ENCODE results near the gene SDK2. TPM values are rescaled to one million over a fixed set of nuclear protein-coding genes. Genes with fewer than 3 reads are reported as not detected.

The SDK2 gene
- polyA plus RNA-seq, 1 of the 3 experiments (the other 2 are of a cell fraction), result 0.02 TPM

- Histone ChIP-seq H3K27me3 (ENCODE audit: insufficient read depth) (no peaks in the 10 kb centered on the region), H2AFZ (ENCODE audit: low read depth) (no peak overlapping the region), H3K4me1 (ENCODE audit: control insufficient read depth in 1 of 2, insufficient read depth in 2 of 2, low read depth in 1 of 2, low read length in 1 of 2) (peaks cover 0 to 10% of the 10 kb centered on the region in 2 experiments; a peak in 1 of 4 replicates), H3K4me2 (no peak overlapping the region), H3K36me3 (replicated peaks in 1 of 2; ENCODE audit: control insufficient read depth in 1 of 2, insufficient read depth in 2 of 2, low read length in 1 of 2) (no peaks in the 10 kb centered on the region), H3K9ac (no peak overlapping the region), H3K4me3 (ENCODE audit: low read depth in 2 of 2, low read length in 1 of 2) (no peak overlapping the region), H4K20me1 (ENCODE audit: insufficient read depth) (no peaks in the 10 kb centered on the region), H3K9me2 (no peaks in the 10 kb centered on the region), H3F3A (replicated peaks; ENCODE audit: insufficient read depth) (no peaks in the 10 kb centered on the region), H3K27ac (ENCODE audit: low read depth in 2 of 2, low read length in 1 of 2) (no peak overlapping the region), H3K79me2 (ENCODE audit: insufficient read depth) (no peaks in the 10 kb centered on the region), H3K9me3 (no peaks in the 10 kb centered on the region)
- 37% methylated on average over 4 of the region's 4 CpGs for WGBS (ENCODE audit: low lambda C conversion rate)
- TF ChIP-seq, protein P1, sequence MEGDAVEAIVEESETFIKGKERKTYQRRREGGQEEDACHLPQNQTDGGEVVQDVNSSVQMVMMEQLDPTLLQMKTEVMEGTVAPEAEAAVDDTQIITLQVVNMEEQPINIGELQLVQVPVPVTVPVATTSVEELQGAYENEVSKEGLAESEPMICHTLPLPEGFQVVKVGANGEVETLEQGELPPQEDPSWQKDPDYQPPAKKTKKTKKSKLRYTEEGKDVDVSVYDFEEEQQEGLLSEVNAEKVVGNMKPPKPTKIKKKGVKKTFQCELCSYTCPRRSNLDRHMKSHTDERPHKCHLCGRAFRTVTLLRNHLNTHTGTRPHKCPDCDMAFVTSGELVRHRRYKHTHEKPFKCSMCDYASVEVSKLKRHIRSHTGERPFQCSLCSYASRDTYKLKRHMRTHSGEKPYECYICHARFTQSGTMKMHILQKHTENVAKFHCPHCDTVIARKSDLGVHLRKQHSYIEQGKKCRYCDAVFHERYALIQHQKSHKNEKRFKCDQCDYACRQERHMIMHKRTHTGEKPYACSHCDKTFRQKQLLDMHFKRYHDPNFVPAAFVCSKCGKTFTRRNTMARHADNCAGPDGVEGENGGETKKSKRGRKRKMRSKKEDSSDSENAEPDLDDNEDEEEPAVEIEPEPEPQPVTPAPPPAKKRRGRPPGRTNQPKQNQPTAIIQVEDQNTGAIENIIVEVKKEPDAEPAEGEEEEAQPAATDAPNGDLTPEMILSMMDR (IDR thresholded peaks at IDR 0.05), result no peak
- TF ChIP-seq PBX3 (IDR thresholded peaks at IDR 0.05), result no peak
- no peak for TF ChIP-seq EZH2phosphoT487 (IDR thresholded peaks at IDR 0.05; ENCODE audit: borderline replicate concordance, low read depth)
- no peak for TF ChIP-seq NFIC (IDR thresholded peaks at IDR 0.05; ENCODE audit: borderline replicate concordance)
- no peak for TF ChIP-seq RAD21 (IDR thresholded peaks at IDR 0.05; ENCODE audit: low read length)
- no peak for TF ChIP-seq RXRA (IDR thresholded peaks at IDR 0.05; ENCODE audit: borderline replicate concordance, low read depth)
- no peak for TF ChIP-seq SIN3A (IDR thresholded peaks at IDR 0.05; ENCODE audit: borderline replicate concordance, low read depth, low read length)
- TF ChIP-seq POLR2AphosphoS5 (IDR thresholded peaks at IDR 0.05; ENCODE audit: low read depth, low read length), result no peak
- TF ChIP-seq ELF1 (IDR thresholded peaks at IDR 0.05), result no peak
- TF ChIP-seq FOSL2 (IDR thresholded peaks at IDR 0.05; ENCODE audit: borderline replicate concordance, low read depth), result no peak
- no peak for TF ChIP-seq RFX5 (IDR thresholded peaks at IDR 0.05; ENCODE audit: low read length)
- TF ChIP-seq TAF1 (IDR thresholded peaks at IDR 0.05; ENCODE audit: borderline replicate concordance, low read depth, low read length), result no peak
- no peak for TF ChIP-seq MAX (IDR thresholded peaks at IDR 0.05; ENCODE audit: low read depth)
- CTCF ChIA-PET, result interaction anchor here (0.8 to 1.4 kb wide), 4 partner anchors 10 to 41 kb away, joined by 3 read pairs; no protein-coding TSS in a partner anchor
- POLR2A ChIA-PET, result no interaction called here
- DNase-seq, result no peak
Observed at GRCh38 chr17:73464447-73464846, 179.8 kb downstream of the SDK2 start.

DNA sequence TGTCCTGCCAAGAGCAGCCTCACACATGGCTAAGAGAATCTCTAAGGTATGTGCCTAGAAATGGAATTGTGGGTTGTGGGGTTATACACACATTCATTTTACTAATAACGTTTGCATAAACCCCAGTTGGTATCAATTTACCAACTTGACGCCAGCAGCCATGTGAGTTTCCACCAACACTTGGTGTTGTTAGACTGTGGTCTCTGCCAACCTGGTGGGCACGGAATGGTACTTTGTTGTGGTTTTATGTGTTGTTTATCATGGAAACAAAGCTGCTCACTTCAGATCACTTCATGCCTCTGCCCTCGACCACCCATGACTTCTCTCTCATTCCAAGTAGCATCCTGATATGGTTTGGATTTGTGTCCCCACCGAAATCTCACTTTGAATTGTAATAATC, 180.4 kb downstream of the SDK2 start:
- no peak for DNase-seq
- H3K4me3 ChIP-seq (ENCODE audit: low read depth in 2 of 2, low read length in 1 of 2), result no peak overlapping the region
- no peaks in the 10 kb centered on the region for H3F3A ChIP-seq (replicated peaks; ENCODE audit: insufficient read depth)
- no peaks in the 10 kb centered on the region for H3K79me2 ChIP-seq (ENCODE audit: insufficient read depth)
- WGBS (ENCODE audit: low lambda C conversion rate), result 35% methylated on average over 5 of the region's 5 CpGs
- no peak overlapping the region for H3K9ac ChIP-seq
- TF ChIP-seq, protein P2, sequence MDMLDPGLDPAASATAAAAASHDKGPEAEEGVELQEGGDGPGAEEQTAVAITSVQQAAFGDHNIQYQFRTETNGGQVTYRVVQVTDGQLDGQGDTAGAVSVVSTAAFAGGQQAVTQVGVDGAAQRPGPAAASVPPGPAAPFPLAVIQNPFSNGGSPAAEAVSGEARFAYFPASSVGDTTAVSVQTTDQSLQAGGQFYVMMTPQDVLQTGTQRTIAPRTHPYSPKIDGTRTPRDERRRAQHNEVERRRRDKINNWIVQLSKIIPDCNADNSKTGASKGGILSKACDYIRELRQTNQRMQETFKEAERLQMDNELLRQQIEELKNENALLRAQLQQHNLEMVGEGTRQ (IDR thresholded peaks at IDR 0.05; ENCODE audit: borderline replicate concordance, low read depth, low read length), result no peak
- TF ChIP-seq JUND (IDR thresholded peaks at IDR 0.05), result no peak
- TF ChIP-seq, protein P3, sequence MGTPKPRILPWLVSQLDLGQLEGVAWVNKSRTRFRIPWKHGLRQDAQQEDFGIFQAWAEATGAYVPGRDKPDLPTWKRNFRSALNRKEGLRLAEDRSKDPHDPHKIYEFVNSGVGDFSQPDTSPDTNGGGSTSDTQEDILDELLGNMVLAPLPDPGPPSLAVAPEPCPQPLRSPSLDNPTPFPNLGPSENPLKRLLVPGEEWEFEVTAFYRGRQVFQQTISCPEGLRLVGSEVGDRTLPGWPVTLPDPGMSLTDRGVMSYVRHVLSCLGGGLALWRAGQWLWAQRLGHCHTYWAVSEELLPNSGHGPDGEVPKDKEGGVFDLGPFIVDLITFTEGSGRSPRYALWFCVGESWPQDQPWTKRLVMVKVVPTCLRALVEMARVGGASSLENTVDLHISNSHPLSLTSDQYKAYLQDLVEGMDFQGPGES (IDR thresholded peaks at IDR 0.05; ENCODE audit: low read depth, low read length), result no peak
- no peak for TF ChIP-seq MEF2A (IDR thresholded peaks at IDR 0.05; ENCODE audit: borderline replicate concordance, low read depth)
- TF ChIP-seq NFIC (IDR thresholded peaks at IDR 0.05; ENCODE audit: borderline replicate concordance), result no peak
- H3K9me2 ChIP-seq, result no peaks in the 10 kb centered on the region
- H3K9me3 ChIP-seq, result no peaks in the 10 kb centered on the region
- ChIA-PET CTCF (interaction anchor here (0.8 to 1.0 kb wide), 2 partner anchors 11 to 17 kb away, joined by 3 read pairs; no protein-coding TSS in a partner anchor), POLR2A (no interaction called here)
- H2AFZ ChIP-seq (ENCODE audit: low read depth), result no peak overlapping the region
- no peak overlapping the region for H3K27ac ChIP-seq (ENCODE audit: low read depth in 2 of 2, low read length in 1 of 2)
- H3K4me2 ChIP-seq, result no peak overlapping the region
- H4K20me1 ChIP-seq (ENCODE audit: insufficient read depth), result no peaks in the 10 kb centered on the region
- no peaks in the 10 kb centered on the region for H3K27me3 ChIP-seq (ENCODE audit: insufficient read depth)
- H3K36me3 ChIP-seq (replicated peaks in 1 of 2; ENCODE audit: control insufficient read depth in 1 of 2, insufficient read depth in 2 of 2, low read length in 1 of 2), result no peaks in the 10 kb centered on the region
- peaks cover 0 to 10% of the 10 kb centered on the region in 2 experiments; a peak in 1 of 4 replicates for H3K4me1 ChIP-seq (ENCODE audit: control insufficient read depth in 1 of 2, insufficient read depth in 2 of 2, low read depth in 1 of 2, low read length in 1 of 2)
